A549 (cell line): ENCODE results near the gene PTPN1. TPM values are rescaled to one million over a fixed set of nuclear protein-coding genes. Genes with fewer than 3 reads are reported as not detected.

Experiments
- ATAC-seq, 2 experiments: fragments of 200-7000 bp in 1 of 2; fragments of >200 bp in 1 of 2; cut with Nextera tagmentation in 1 of 2; cut with Tn5 transposase in 1 of 2; 3 replicates each; pipeline versions ENCODE4 v1.8.0 to v1.9.1; 2018 to 2020; ENCODE audit warnings: mild to moderate bottlenecking in 1 of 2, moderate library complexity in 1 of 2
- CTCF ChIA-PET: fragments of 300-600 bp; sonication (Branson Sonifier 250); formaldehyde crosslinking; extraction: SDS; loops from one replicate; lab custom pipeline; 2021; ENCODE audit warnings: antibody characterized with exemption, inconsistent platforms; lab: Yijun Ruan, JAX
- POLR2A ChIA-PET: fragments of 350-600 bp; formaldehyde crosslinking; extraction: SDS; loops from one replicate; lab custom pipeline; 2021; ENCODE audit warnings: antibody characterized with exemption, inconsistent platforms; lab: Yijun Ruan, JAX
- DNase-seq, 2 experiments: peaks; one replicate each; pipeline versions ENCODE4 v3.0.0 to v3.0.0-alpha.2; 2011 to 2016; ENCODE audit warnings: low read depth in 1 of 2, low spot score in 1 of 2
- FAIRE-seq: peaks from 2 replicates; lab custom pipeline; 2011; peaks lifted over from hg19 to GRCh38; lab: Jason Lieb, UNC
- H3K27ac ChIP-seq, 2 experiments: fragments of >200 bp; sonication (Bioruptor Twin); formaldehyde crosslinking; 3 replicates each; pipeline ENCODE4 v1.5.1; 2016 to 2017
- H3K4me1 ChIP-seq: fragments of >200 bp; sonication (Bioruptor Twin); formaldehyde crosslinking; 3 replicates; pipeline ENCODE4 v1.6.1; 2016
- H3K4me2 ChIP-seq: fragments of >200 bp; sonication (Bioruptor Twin); formaldehyde crosslinking; 3 replicates; pipeline ENCODE4 v1.6.1; 2016
- H3K4me3 ChIP-seq: fragments of >200 bp; sonication (Bioruptor Twin); formaldehyde crosslinking; 3 replicates; pipeline ENCODE4 v1.5.1; 2016
- H3K9me3 ChIP-seq: fragments of >200 bp; sonication (Bioruptor Twin); formaldehyde crosslinking; 3 replicates; pipeline ENCODE4 v1.6.1; 2016
- CBX8 ChIP-seq: fragments of 200-600 bp; sonication (generic); IDR thresholded peaks from 2 replicates; pipeline ENCODE4 v1.6.1; 2016
- CEBPB ChIP-seq, 2 experiments: fragments of >200 bp in 1 of 2; sonication (Bioruptor Twin) in 1 of 2; formaldehyde crosslinking in 1 of 2; IDR thresholded peaks; 2 replicates each; pipeline ENCODE4 v1.6.1; 2012 to 2016
- CHD2 ChIP-seq: fragments of 150-350 bp; IDR thresholded peaks from 2 replicates; pipeline ENCODE4 v1.6.1; 2014; ENCODE audit warnings: low read length; ENCODE audit not compliant: partially characterized antibody
- CHD4 ChIP-seq: fragments of 200-600 bp; sonication (generic); IDR thresholded peaks from 2 replicates; pipeline ENCODE4 v1.6.1; 2016; ENCODE audit warnings: antibody characterized with exemption, mild to moderate bottlenecking, borderline replicate concordance
- FOSB ChIP-seq: fragments of 250-450 bp; sonication (Bioruptor Pico); IDR thresholded peaks from 2 replicates; pipeline ENCODE4 v1.5.0; 2020; ENCODE audit warnings: mild to moderate bottlenecking, moderate library complexity
- HDAC2 ChIP-seq: fragments of 200-600 bp; sonication (generic); IDR thresholded peaks from 2 replicates; pipeline ENCODE4 v1.6.1; 2016
- HEYL ChIP-seq: fragments of 250-450 bp; sonication (Bioruptor Pico); IDR thresholded peaks from 2 replicates; pipeline ENCODE4 v1.8.0; 2021; ENCODE audit warnings: mild to moderate bottlenecking, moderate library complexity
- HOXB13 ChIP-seq: fragments of 250-450 bp; sonication (Bioruptor Pico); IDR thresholded peaks from 2 replicates; pipeline ENCODE4 v1.5.0; 2020; ENCODE audit warnings: low read depth, mild to moderate bottlenecking, moderate library complexity
- HOXB5 ChIP-seq: fragments of 250-450 bp; sonication (Bioruptor Pico); IDR thresholded peaks from 2 replicates; pipeline ENCODE4 v1.5.0; 2020; ENCODE audit warnings: mild to moderate bottlenecking, moderate library complexity
- JUN ChIP-seq, 2 experiments: fragments of >200 bp; sonication (Bioruptor Twin); formaldehyde crosslinking; IDR thresholded peaks; 2 replicates in 1 of 2; 3 replicates in 1 of 2; pipeline ENCODE4 v1.6.1; 2016 to 2017
- JUNB ChIP-seq: fragments of >200 bp; sonication (Bioruptor Twin); formaldehyde crosslinking; IDR thresholded peaks from 2 replicates; pipeline ENCODE4 v1.6.1; 2016
- KDM5A ChIP-seq: fragments of 200-600 bp; sonication (generic); IDR thresholded peaks from 2 replicates; pipeline ENCODE4 v1.6.1; 2016; ENCODE audit warnings: antibody characterized with exemption, mild to moderate bottlenecking
- MAFK ChIP-seq: fragments of 450-650 bp; IDR thresholded peaks from 2 replicates; pipeline ENCODE4 v1.6.1; 2014; ENCODE audit not compliant: partially characterized antibody
- MAX ChIP-seq: IDR thresholded peaks from 2 replicates; pipeline ENCODE4 v1.6.1; 2012
- MYC ChIP-seq: IDR thresholded peaks from 2 replicates; pipeline ENCODE4 v1.6.1; 2012; ENCODE audit warnings: mild to moderate bottlenecking, inconsistent platforms, low read length, improper control_type of control experiment, borderline replicate concordance
- NFE2L2 ChIP-seq: fragments of 150-350 bp; conservative IDR thresholded peaks from 2 replicates; pipeline ENCODE4 v1.6.1; 2014; ENCODE audit warnings: low read length
- NPAS2 ChIP-seq: fragments of 250-450 bp; sonication (Bioruptor Pico); IDR thresholded peaks from 2 replicates; pipeline ENCODE4 v1.8.0; 2022; ENCODE audit warnings: mild to moderate bottlenecking, moderate library complexity, borderline replicate concordance
- POLR2A ChIP-seq: IDR thresholded peaks from 2 replicates; pipeline ENCODE4 v1.6.1; 2012; ENCODE audit warnings: mild to moderate bottlenecking, low read length
- RCOR1 ChIP-seq: fragments of 150-350 bp; IDR thresholded peaks from 2 replicates; pipeline ENCODE4 v1.6.1; 2014; ENCODE audit warnings: antibody characterized with exemption, low read length, low read depth
- RFX5 ChIP-seq: fragments of 450-650 bp; IDR thresholded peaks from 2 replicates; pipeline ENCODE4 v1.7.1; 2014; ENCODE audit warnings: antibody characterized with exemption, mild to moderate bottlenecking, moderate library complexity
- RNF2 ChIP-seq: fragments of 200-600 bp; sonication (generic); IDR thresholded peaks from 2 replicates; pipeline ENCODE4 v1.6.1; 2016; ENCODE audit warnings: low read depth, mild to moderate bottlenecking, antibody characterized with exemption, moderate library complexity, borderline replicate concordance
- SMC3 ChIP-seq: fragments of >200 bp; sonication (Bioruptor Twin); formaldehyde crosslinking; IDR thresholded peaks from 3 replicates; pipeline ENCODE4 v1.6.1; 2018; ENCODE audit warnings: inconsistent platforms
- SREBF2 ChIP-seq: fragments of 450-650 bp; IDR thresholded peaks from 2 replicates; pipeline ENCODE4 v1.6.1; 2014; ENCODE audit warnings: mild to moderate bottlenecking, moderate library complexity
- TFCP2L1 ChIP-seq: fragments of 250-450 bp; sonication (Bioruptor Pico); IDR thresholded peaks from 2 replicates; pipeline ENCODE4 v1.5.0; 2021; ENCODE audit warnings: mild to moderate bottlenecking
- ZSCAN20 ChIP-seq: fragments of 250-450 bp; sonication (Bioruptor Pico); IDR thresholded peaks from 2 replicates; pipeline ENCODE4 v1.8.0; 2022; ENCODE audit warnings: mild to moderate bottlenecking, moderate library complexity
- WGBS: methylation state at CpG from one replicate; pipeline ENCODE4 v1.1.6; 2017; ENCODE audit errors: missing lambda C conversion rate; 5-methylcytosine and 5-hydroxymethylcytosine counted together
- polyA plus RNA-seq, 4 experiments: library from polyadenylated mRNA; depleted of rRNA in 3 of 4; stranded (reverse); fragments of >200 nt; fragmentation: RNase III in 1 of 4; extraction: RNeasy Plus Mini Kit Qiagen cat#74134 plus additional on column Dnase treatment in 1 of 4; gene quantifications; 2 replicates in 3 of 4; 3 replicates in 1 of 4; pipeline ENCODE4 v1.2.3, GENCODE V29; 2011 to 2017

PTPN1 gene
- polyA plus RNA-seq, 2 of the 4 experiments (the other 2 are of a cell fraction) = 23.2 to 24.3 TPM

GRCh38 chr20:50547964-50548363, 37.8 kb downstream of the PTPN1 start:
- Histone ChIP-seq H3K4me1 (no peaks in the 10 kb centered on the region), H3K4me2 (no peak overlapping the region), H3K4me3 (no peak overlapping the region), H3K9me3 (no peaks in the 10 kb centered on the region)
- CTCF ChIA-PET = interaction anchor here (0.6 to 2.7 kb wide), 10 partner anchors 9 to 362 kb away, joined by 3 to 7 read pairs (median 4); no protein-coding TSS in a partner anchor
- DNase-seq (no peak), FAIRE-seq (no peak)
- 77% methylated on average over 6 of the region's 6 CpGs for WGBS
- TF ChIP-seq RNF2 (no peak), KDM5A (no peak), HDAC2 (no peak), JUNB (no peak)
- TF ChIP-seq, all 56 proteins: peak for 0
- ATAC-seq = no peak
- POLR2A ChIA-PET = no interaction called here
- H3K27ac ChIP-seq = no peak overlapping the region

- CTCF ChIA-PET = interaction anchor here (0.6 to 2.7 kb wide), 12 partner anchors 8 to 370 kb away, joined by 3 to 7 read pairs (median 4); no protein-coding TSS in a partner anchor
- H3K4me2 ChIP-seq = no peak overlapping the region
- WGBS = 88% methylated on average over 5 of the region's 5 CpGs
- no peak overlapping the region for H3K4me3 ChIP-seq
- H3K27ac ChIP-seq = no peak overlapping the region
- H3K4me1 ChIP-seq = no peaks in the 10 kb centered on the region
- FAIRE-seq (no peak), ATAC-seq (no peak), DNase-seq (no peak)
- POLR2A ChIA-PET = no interaction called here
- H3K9me3 ChIP-seq = no peaks in the 10 kb centered on the region
- no peak for TF ChIP-seq TFCP2L1
These were observed 38.2 kb downstream of the PTPN1 start for GRCh38 chr20:50548396-50548795.

- Histone ChIP-seq H3K4me1 (no peaks in the 10 kb centered on the region), H3K27ac (no peak overlapping the region), H3K4me2 (no peak overlapping the region), H3K9me3 (no peaks in the 10 kb centered on the region), H3K4me3 (no peak overlapping the region)
- no peak for FAIRE-seq
- DNase-seq = no peak
- POLR2A ChIA-PET = no interaction called here
- TF ChIP-seq RNF2 (no peak), NPAS2 (CRISPR knock-in tag) (no peak)
- WGBS = 83% methylated on average over 2 of the region's 2 CpGs
- CTCF ChIA-PET = interaction anchor here (0.6 to 1.8 kb wide), 8 partner anchors 8 to 450 kb away, joined by 3 to 6 read pairs (median 4); no protein-coding TSS in a partner anchor
- no peak for ATAC-seq
These were observed 40.3 kb downstream of the PTPN1 start for GRCh38 chr20:50550531-50550930.

GRCh38 chr20:50551288-50551687, 41.1 kb downstream of the PTPN1 start:
- FAIRE-seq = no peak
- no peaks in the 10 kb centered on the region for H3K4me1 ChIP-seq
- no peak for ATAC-seq
- ChIA-PET POLR2A (no interaction called here), CTCF (interaction anchor here (0.9 to 1.8 kb wide), 8 partner anchors 9 to 237 kb away, joined by 3 to 6 read pairs (median 4); no protein-coding TSS in a partner anchor)
- no peak overlapping the region for H3K4me2 ChIP-seq
- H3K27ac ChIP-seq = no peak overlapping the region
- H3K4me3 ChIP-seq = no peak overlapping the region
- 96% methylated on average over 4 of the region's 4 CpGs for WGBS
- TF ChIP-seq SMC3 (no peak), SREBF2 (no peak), CHD2 (no peak), HEYL (CRISPR knock-in tag) (no peak), CHD4 (no peak), ZSCAN20 (CRISPR knock-in tag) (no peak), MAX (no peak), RFX5 (no peak), RCOR1 (no peak), NFE2L2 (no peak), HOXB5 (no peak), POLR2A (no peak), CEBPB (IDR thresholded peaks at IDR 0.05) (no peak), HOXB13 (CRISPR knock-in tag) (no peak), MAFK (no peak), JUN (IDR thresholded peaks at IDR 0.05) (no peak), MYC (no peak), CBX8 (no peak), NPAS2 (CRISPR knock-in tag) (no peak), FOSB (CRISPR knock-in tag) (no peak)
- no peaks in the 10 kb centered on the region for H3K9me3 ChIP-seq
- no peak for DNase-seq
